Measurements from ENCODE around the gene HRH2.
"Not testable (repeated sequence)": the region's sequence is repeated elsewhere in the genome, so short reads cannot be mapped to it uniquely, and the experiment has no call there.

Gene HRH2

DNA sequence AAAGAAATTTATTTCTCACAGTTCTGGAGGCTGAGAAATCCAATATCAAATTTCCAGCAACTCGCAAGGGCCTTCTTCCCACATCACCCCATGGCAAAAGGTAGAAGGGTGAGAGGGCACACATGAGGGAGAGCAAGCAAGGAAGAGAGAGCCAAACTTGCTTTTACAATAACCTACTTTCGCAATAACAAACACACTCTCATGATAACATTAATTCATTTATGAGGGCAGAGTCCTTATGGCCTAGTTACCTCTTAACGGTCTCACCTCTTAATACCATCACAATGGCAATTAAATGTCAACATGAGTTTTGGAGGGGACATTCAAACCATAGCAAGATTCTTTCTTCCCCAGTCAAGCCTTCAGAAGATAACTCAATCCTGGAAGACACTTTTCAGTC lies 11.6 kb upstream of the HRH2 start:
- Histone ChIP-seq H3K4me1 (ENCODE audit: control insufficient read depth, insufficient read depth, low read length, poor library complexity, severe bottlenecking) (no peaks in the 10 kb centered on the region), H3K4me3 (ENCODE audit: extremely low read depth, insufficient read depth, low read length, poor library complexity, severe bottlenecking) (no peak overlapping the region), H3K9me3 (ENCODE audit: control insufficient read depth, low read length) (peaks cover 13% of the 10 kb centered on the region), H3K27ac (ENCODE audit: low read depth, low read length, severe bottlenecking) (no peak overlapping the region), H3K36me3 (ENCODE audit: control insufficient read depth, insufficient read depth, low read length) (no peaks in the 10 kb centered on the region)
- WGBS, 2 experiments (ENCODE audit: insufficient coverage in 2 of 2) = 92% methylated on average over 2 of the region's 3 CpGs; no CpG with 5 or more reads in 1 of the 2 experiments

DNA sequence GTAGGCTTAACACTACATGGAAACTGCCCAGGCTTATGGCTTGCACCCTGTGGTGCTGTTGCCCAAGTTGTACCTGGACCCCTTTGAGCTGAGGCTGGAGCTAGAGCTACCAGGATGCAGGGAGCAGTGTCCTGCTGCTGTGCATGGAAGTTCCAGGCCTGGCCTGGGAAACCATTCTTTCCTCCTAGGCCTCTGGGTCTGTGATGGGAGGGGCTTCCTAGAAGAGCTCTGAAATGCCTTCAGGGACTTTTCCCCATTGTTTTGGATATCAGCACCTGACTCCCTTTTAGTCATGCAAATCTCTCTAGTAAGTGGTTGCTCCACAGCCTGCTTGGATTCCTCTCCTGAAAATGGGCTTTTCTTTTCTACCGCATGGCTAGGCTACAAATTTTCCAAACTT lies 7.9 kb upstream of the HRH2 start:
- H3K4me1 ChIP-seq (ENCODE audit: control insufficient read depth, insufficient read depth, low read length, poor library complexity, severe bottlenecking) = no peaks in the 10 kb centered on the region
- H3K27ac ChIP-seq (ENCODE audit: low read depth, low read length, severe bottlenecking) = no peak overlapping the region
- H3K4me3 ChIP-seq (ENCODE audit: extremely low read depth, insufficient read depth, low read length, poor library complexity, severe bottlenecking) = no peak overlapping the region
- peaks cover 13% of the 10 kb centered on the region for H3K9me3 ChIP-seq (ENCODE audit: control insufficient read depth, low read length)
- no peaks in the 10 kb centered on the region for H3K36me3 ChIP-seq (ENCODE audit: control insufficient read depth, insufficient read depth, low read length)
- WGBS, 2 experiments (ENCODE audit: insufficient coverage in 2 of 2) = 100% methylated on average over 1 of the region's 1 CpG

DNA sequence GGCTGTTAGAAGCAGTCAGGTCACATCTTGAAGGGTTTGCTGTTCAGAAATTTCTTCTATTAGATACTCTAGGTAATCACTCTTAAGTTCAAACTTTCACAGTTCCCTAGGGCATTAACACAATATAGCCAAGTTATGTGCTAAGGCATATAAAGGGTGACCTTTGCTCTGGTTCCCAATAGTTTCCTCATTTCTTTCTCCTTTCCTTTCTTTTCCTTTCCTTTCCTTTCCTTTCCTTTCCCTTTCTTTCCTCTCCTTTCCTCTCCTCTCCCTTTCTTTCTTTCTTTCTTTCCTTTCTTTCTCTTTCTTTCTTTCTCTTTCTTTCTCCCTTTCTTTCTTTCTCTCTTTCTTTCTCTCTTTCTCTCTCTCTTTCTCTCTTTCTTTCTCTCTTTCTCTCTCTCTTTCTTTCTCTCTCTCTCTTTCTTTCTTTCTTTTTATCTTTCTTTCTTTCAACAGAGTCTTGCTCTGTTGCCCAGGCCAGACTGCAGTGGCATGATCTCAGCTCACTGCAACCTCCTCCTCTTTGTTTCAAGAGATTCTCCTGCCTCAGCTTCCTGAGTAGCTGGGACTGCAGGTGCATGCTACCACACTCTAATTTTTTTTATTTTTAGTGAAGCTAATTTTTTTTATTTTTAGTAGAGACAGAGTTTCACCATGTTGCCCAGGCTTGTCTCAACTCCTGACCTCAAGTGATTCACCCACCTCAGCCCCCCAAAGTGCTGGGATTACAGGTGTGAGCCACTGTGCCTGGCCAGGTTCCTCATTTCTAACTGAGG lies 7.3 kb upstream of the HRH2 start:
- peaks cover 13% of the 10 kb centered on the region for H3K9me3 ChIP-seq (ENCODE audit: control insufficient read depth, low read length)
- not testable (repeated sequence) for H3K36me3 ChIP-seq (ENCODE audit: control insufficient read depth, insufficient read depth, low read length); H3K4me1 ChIP-seq (ENCODE audit: control insufficient read depth, insufficient read depth, low read length, poor library complexity, severe bottlenecking); H3K27ac ChIP-seq (ENCODE audit: low read depth, low read length, severe bottlenecking); H3K4me3 ChIP-seq (ENCODE audit: extremely low read depth, insufficient read depth, low read length, poor library complexity, severe bottlenecking)

DNA sequence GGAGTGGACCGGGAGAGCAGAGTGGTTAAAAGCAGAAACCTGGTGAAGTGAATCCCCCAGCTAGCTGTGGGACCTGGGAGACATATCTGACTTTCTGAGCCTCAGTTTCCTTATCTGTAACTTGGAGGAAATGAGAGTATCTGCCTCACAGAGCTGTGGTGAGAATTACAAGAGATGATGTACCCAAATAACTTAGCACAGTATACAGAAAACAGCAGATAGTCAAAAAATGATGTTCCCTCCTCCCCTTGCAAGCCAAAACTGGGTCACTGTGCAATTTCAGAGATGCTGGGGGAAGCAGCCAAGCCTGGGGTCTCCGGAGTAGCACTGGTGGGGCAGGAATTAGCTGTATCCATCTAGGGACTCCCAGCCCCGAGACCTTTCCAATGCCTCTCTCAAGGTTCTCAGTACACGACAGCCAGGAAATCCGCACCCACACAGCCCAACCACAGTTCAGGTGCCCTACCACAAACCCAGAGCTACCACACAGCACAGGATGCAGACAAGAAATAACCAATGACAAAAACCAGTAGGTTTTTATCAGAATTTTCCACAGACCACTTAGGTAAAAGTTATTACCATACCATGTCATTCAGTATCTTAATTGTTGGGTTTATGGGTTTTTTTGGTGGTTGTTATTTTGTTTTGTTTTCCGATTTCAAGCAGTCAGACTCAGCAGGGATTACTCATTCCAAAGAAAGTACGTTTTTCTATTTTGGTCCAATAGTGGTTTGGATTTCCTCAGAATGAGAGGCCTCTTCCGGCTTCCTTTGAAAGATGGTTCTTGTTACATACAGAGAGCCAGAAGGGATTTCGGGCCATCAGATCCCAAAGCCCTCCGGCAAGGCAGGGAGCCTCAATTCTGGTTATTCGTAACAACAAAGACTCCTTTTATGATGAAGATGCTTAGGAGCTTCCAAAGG lies 4.9 kb upstream of the HRH2 start:
- WGBS, 2 experiments (ENCODE audit: insufficient coverage in 2 of 2) = 87 to 93% methylated on average over 10 of the region's 11 CpGs
- Histone ChIP-seq H3K27ac (ENCODE audit: low read depth, low read length, severe bottlenecking) (no peak overlapping the region), H3K4me3 (ENCODE audit: extremely low read depth, insufficient read depth, low read length, poor library complexity, severe bottlenecking) (no peak overlapping the region), H3K4me1 (ENCODE audit: control insufficient read depth, insufficient read depth, low read length, poor library complexity, severe bottlenecking) (no peaks in the 10 kb centered on the region), H3K36me3 (ENCODE audit: control insufficient read depth, insufficient read depth, low read length) (no peaks in the 10 kb centered on the region), H3K9me3 (ENCODE audit: control insufficient read depth, low read length) (peaks cover 13% of the 10 kb centered on the region)

DNA sequence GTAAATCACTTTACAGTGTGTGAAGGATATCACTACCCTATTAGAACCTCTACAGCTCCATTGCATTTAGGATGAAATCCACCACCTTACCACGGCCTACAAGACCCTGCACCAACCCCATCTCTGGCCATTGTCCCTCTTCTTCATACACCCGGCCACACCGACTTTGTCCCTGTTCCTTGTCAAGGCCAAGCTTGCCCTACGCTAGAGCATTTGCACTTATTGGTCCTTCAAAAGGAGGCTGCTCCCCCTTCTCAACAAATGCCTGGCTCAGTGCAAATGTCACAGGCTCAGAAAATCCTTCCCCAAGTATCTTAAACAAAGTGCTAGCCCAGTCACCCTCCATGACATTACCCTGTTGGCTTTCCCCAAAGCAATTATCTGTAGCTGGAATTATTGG lies 4.1 kb upstream of the HRH2 start:
- H3K36me3 ChIP-seq (ENCODE audit: control insufficient read depth, insufficient read depth, low read length) = no peaks in the 10 kb centered on the region
- WGBS, 2 experiments (ENCODE audit: insufficient coverage in 2 of 2) = 90 to 98% methylated on average over 4 of the region's 4 CpGs

DNA sequence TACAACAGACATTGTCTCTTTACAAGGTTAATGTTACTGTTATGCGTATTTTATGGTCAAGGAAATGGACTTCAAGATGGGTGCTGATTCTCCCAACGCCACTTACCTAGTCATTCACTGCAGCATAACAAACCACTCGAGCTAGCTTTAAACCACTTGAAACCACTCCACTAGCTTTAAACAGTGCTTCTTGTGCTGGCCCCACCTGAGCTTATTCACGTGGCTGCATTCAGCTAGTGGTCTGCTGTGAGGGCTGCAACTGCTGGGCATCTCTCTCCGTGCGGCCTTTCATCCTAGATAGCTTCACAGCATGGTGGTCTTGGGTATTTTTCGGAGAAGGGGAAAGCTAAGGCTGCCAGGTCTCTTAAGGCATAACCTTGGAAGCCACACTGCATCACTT lies 3.5 kb upstream of the HRH2 start:
- WGBS, 2 experiments (ENCODE audit: insufficient coverage in 2 of 2) = 76 to 88% methylated on average over 3 to 4 of the region's 7 CpGs
- no peak overlapping the region for H3K4me3 ChIP-seq (ENCODE audit: extremely low read depth, insufficient read depth, low read length, poor library complexity, severe bottlenecking)
- H3K9me3 ChIP-seq (ENCODE audit: control insufficient read depth, low read length) = peaks cover 9% of the 10 kb centered on the region
- H3K36me3 ChIP-seq (ENCODE audit: control insufficient read depth, insufficient read depth, low read length) = no peaks in the 10 kb centered on the region
- H3K27ac ChIP-seq (ENCODE audit: low read depth, low read length, severe bottlenecking) = no peak overlapping the region
- no peaks in the 10 kb centered on the region for H3K4me1 ChIP-seq (ENCODE audit: control insufficient read depth, insufficient read depth, low read length, poor library complexity, severe bottlenecking)

More for the DNA sequence above, 4.1 kb upstream of the HRH2 start:
- Histone ChIP-seq H3K27ac (ENCODE audit: low read depth, low read length, severe bottlenecking) (no peak overlapping the region), H3K4me3 (ENCODE audit: extremely low read depth, insufficient read depth, low read length, poor library complexity, severe bottlenecking) (no peak overlapping the region), H3K9me3 (ENCODE audit: control insufficient read depth, low read length) (peaks cover 10% of the 10 kb centered on the region), H3K4me1 (ENCODE audit: control insufficient read depth, insufficient read depth, low read length, poor library complexity, severe bottlenecking) (no peaks in the 10 kb centered on the region)

DNA sequence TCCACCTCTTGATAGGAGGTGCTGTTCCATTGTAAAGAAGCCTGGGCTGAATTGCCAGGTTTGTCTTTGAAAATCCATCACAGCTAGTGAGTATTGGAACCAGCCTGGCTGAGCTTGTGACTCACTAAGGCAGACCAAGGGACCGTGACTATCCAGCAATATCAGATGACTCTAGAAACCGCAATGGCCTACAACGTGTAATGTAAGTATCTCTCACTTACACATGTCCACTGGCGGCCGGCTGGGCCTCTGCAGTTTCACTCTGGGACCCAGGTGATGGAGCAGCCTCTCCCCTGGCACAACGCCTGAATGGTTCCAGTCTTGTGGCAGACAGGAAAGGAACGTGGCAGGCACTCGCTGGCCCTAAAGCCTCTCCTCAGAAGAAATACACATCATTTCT lies 3.1 kb upstream of the HRH2 start:
- Histone ChIP-seq H3K36me3 (ENCODE audit: control insufficient read depth, insufficient read depth, low read length) (no peaks in the 10 kb centered on the region), H3K27ac (ENCODE audit: low read depth, low read length, severe bottlenecking) (no peak overlapping the region), H3K9me3 (ENCODE audit: control insufficient read depth, low read length) (peaks cover 7% of the 10 kb centered on the region), H3K4me3 (ENCODE audit: extremely low read depth, insufficient read depth, low read length, poor library complexity, severe bottlenecking) (no peak overlapping the region), H3K4me1 (ENCODE audit: control insufficient read depth, insufficient read depth, low read length, poor library complexity, severe bottlenecking) (no peaks in the 10 kb centered on the region)
- 91 to 94% methylated on average over 8 of the region's 8 CpGs for WGBS, 2 experiments (ENCODE audit: insufficient coverage in 2 of 2)

DNA sequence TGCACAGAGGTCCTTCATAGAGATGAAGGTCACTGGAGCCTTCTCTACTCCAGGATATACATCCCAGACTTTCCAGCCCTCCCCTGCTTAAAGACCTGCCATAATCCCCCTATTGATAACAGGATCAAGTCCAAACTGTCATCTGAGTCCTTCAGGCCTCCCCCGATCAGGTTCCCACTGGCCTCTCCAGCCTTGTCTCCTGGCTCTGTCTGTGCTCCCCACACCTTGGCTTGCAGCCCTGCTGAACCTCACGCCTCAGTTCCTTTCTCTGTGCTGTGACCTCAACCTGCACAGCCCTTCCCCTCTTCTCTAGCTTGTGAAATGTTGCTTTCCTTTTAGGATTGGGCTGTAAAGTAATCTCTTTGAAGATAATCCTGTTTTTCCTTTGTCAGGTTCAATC lies 2.5 kb upstream of the HRH2 start:
- no peaks in the 10 kb centered on the region for H3K4me1 ChIP-seq (ENCODE audit: control insufficient read depth, insufficient read depth, low read length, poor library complexity, severe bottlenecking)
- H3K36me3 ChIP-seq (ENCODE audit: control insufficient read depth, insufficient read depth, low read length) = no peaks in the 10 kb centered on the region
- H3K27ac ChIP-seq (ENCODE audit: low read depth, low read length, severe bottlenecking) = no peak overlapping the region
- no peak overlapping the region for H3K4me3 ChIP-seq (ENCODE audit: extremely low read depth, insufficient read depth, low read length, poor library complexity, severe bottlenecking)
- WGBS, 2 experiments (ENCODE audit: insufficient coverage in 2 of 2) = 82 to 100% methylated on average over 1 to 2 of the region's 2 CpGs
- H3K9me3 ChIP-seq (ENCODE audit: control insufficient read depth, low read length) = peaks cover under 1% of the 10 kb centered on the region

DNA sequence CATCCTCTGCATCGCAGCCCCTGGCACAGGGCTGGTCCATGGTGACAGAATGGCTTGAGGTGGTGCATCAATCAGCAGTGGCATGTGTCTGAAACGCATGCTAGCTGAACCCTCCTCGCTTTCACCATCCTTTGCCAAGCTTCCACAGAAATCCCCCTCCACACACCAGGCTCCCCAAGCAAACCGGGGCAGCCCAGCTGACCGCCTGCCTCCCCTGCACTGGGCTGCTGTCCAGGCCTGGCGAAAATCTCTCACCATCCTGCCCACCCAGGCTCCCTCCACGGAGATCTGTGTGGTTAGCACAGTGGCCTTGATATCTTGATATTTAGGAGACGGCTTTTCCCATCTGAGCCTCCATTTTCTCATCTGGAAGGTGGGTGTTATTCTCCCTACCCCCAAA lies 905 bp upstream of the HRH2 start:
- H3K27ac ChIP-seq (ENCODE audit: low read depth, low read length, severe bottlenecking) = no peak overlapping the region
- H3K4me3 ChIP-seq (ENCODE audit: extremely low read depth, insufficient read depth, low read length, poor library complexity, severe bottlenecking) = no peak overlapping the region
- whole genome bisulfite sequencing, 2 experiments (ENCODE audit: insufficient coverage in 2 of 2) = 76 to 91% methylated on average over 3 to 4 of the region's 8 CpGs
- no peaks in the 10 kb centered on the region for H3K9me3 ChIP-seq (ENCODE audit: control insufficient read depth, low read length)
- H3K36me3 ChIP-seq (ENCODE audit: control insufficient read depth, insufficient read depth, low read length) = no peaks in the 10 kb centered on the region
- no peaks in the 10 kb centered on the region for H3K4me1 ChIP-seq (ENCODE audit: control insufficient read depth, insufficient read depth, low read length, poor library complexity, severe bottlenecking)

DNA sequence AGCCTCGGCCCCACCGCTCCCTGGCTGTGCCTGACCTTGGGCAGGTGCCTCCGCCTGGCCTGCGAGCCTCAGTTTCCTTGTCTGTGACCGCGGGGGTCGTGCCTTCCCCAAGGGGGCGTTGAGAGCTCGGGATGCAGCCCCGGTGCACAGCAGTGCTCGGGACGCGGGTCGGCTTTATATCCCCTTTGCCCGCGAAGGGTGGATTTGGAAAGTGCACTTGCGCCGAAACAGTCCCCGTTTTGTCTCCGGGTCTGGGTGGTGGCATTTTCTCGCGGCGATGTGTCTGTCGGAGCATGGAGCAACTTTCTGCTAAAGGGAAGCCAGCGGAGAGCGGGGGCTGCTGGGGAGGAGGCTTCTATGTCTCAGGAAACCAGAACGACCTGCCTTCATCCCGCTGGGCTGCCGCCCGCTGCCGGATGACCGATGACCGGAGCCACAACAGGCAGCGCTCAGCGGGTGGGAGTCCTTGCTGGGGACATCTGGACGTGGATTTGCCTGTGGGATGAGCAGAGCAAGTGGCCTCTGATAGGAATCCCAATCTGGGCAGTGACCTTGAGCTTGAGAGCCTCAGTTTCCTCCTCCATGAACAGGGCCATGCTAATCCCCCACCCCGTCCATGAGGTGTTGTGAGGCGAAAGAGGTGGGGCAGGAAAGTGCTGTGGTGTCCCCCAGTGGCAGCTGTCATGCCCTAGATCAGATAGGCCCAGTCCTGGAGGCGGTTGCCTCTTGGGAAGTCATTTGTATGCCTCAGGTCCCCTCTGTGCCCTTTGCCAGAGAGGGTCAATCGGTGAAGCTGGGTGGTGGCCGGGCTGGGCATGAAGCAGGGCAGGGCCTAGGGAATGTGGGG lies 651 bp downstream of the HRH2 start:
- 7% methylated on average over 39 of the region's 41 CpGs for WGBS, 2 experiments (ENCODE audit: insufficient coverage in 2 of 2)
- H3K4me3 ChIP-seq (ENCODE audit: extremely low read depth, insufficient read depth, low read length, poor library complexity, severe bottlenecking) = peak overlapping the region; percentile 51

More for the DNA sequence above, 651 bp downstream of the HRH2 start:
- Histone ChIP-seq H3K9me3 (ENCODE audit: control insufficient read depth, low read length) (no peaks in the 10 kb centered on the region), H3K27ac (ENCODE audit: low read depth, low read length, severe bottlenecking) (no peak overlapping the region), H3K36me3 (ENCODE audit: control insufficient read depth, insufficient read depth, low read length) (no peaks in the 10 kb centered on the region), H3K4me1 (ENCODE audit: control insufficient read depth, insufficient read depth, low read length, poor library complexity, severe bottlenecking) (no peaks in the 10 kb centered on the region)
